GM21447 (cell line): ENCODE data around the gene SMLR1.
"Not testable (repeated sequence)": the region's sequence is repeated elsewhere in the genome, so short reads cannot be mapped to it uniquely, and the experiment has no call there.

ENCODE experiments used
- ATAC-seq: cut with Tn5 transposase; IDR thresholded peaks from one replicate; pipeline ENCODE4 v1.9.1; 2021; ENCODE audit not compliant: unreplicated experiment

Gene SMLR1

GRCh38 chr6:130827247-130828149 is at the start of gene SMLR1:
TSS of gene SMLR1 (plus strand) at chr6:130827406. CDS start at chr6:130827414, 8 bp downstream.
- no peak for ATAC-seq

DNA sequence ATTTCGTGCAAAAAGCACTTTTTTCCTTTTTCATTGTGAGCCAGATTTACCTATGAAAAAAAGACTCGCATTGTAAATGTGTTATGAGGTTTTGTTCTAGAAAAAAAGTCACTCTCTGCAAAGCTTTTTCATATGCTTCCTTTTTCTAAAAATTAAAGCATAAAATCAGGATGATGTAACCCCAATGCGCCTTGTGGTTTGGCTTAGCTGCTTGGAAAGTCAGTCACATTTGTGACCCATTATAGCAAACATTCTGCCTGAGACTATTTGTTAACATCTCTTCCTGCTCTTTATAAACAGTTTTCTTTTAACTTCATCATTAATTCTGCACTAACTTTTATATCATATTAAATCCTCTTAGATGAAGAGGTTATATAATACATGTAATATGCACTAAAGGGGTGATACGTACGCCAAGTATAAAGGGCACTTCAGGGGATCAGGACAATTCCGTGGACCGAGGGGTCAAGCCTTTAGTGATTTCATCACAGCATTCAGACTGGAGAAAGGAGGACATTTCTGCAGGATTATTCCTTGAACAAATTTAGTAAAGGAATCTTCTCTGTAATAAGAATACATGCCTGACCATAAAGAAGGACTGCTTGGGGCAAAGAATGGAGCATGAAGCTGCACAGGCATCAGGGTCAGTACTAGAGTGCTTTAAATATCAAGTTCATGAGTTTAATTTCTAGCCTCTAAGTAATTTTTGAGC is 48.1 kb upstream of the SMLR1 start:
- no peak for ATAC-seq

DNA sequence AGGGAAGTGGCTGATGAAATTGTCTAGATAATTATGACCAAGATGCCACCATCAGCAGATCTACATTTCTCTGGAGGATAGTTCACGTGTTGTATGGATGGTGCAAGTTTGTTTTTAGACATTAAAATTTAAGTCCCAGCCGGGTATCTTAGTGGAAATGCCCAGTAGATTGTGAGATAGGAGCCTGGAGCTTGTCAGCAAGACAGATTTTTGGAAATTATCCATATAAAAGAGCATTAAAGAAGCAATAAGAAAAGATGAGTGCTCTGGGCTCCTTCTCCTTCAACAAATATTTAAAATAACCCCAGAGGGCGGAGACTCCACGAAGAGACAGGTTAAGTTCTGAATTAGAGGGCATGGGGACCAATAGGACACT is 47.6 kb upstream of the SMLR1 start:
- no peak for ATAC-seq

DNA sequence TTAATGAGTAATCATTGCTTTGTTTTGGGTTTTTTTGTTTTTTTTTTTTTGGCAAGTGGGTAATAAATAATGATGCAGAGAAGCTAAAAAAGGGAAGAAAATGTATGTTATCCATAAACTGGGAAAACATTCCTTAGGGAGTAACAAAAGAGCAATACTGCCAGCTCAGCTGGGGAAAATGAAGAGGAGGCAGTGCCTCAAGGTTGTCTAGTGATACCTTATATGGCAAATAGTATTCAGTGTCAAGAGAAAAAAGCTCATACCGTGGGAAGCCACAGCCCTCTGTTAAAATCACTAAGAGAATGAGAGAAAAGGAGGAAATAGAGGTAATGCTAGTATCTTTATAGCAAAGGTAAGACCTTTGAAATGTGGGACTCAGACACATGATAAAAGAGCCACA is 47.1 kb upstream of the SMLR1 start:
- no peak for ATAC-seq

- ATAC-seq, result no peak
Observed at GRCh38 chr6:130781557-130781956, 45.6 kb upstream of the SMLR1 start.

- ATAC-seq, result no peak
Observed at GRCh38 chr6:130783416-130784107, 43.6 kb upstream of the SMLR1 start.

GRCh38 chr6:130787726-130788500 is 39.3 kb upstream of the SMLR1 start:
- no peak for ATAC-seq

DNA sequence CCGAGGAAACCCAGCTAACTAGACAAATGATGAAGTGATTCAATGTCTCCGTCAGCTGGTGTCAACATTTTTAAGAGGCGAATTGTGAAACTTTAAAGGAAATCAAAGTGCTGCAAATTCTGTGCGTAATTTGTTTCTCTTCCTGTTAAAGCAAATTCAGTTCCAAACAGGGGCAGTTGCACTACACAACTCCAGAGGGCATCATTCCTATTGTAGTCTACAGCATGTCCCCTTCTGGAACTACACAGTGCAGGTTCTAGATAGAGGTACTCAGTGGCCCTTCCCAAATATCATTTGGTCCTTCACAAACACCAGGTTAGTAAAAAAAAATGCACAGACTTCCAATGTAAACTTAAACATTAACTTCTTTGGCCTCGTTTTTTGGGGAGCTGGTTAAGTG is 38.3 kb upstream of the SMLR1 start:
- no peak for ATAC-seq

DNA sequence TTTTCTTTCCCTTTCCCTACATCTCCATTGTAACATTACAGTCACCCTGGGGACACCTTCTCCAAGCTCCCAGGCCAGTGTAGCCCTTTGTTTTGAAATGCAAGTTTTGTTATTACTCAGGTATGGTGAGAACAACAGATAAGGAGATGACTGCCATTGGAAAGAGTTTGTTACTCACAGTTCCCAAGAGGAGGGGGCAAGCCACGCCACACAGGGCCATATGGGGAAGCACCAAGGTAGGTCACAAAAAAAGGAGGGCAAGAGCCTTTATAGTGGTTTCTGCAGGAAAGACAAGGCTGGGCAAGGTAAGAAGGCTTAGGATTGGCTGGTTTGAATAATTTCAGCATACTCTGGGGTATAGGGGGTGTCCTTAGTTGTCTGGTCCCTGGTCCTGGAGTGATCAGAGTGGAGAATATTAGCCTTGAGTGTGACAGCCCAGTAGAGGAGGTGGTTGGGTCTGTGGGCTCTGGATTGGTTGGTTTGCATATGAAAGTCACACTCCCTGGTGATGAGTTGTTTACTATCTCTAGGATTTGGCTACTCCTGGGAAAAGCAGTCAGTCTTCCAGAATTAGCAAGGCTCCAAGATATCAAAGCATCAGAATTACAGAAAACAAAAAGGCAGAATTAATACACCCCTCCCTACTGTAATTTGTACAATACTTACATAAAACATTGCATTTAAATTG is 33.1 kb upstream of the SMLR1 start:
- no peak for ATAC-seq

DNA sequence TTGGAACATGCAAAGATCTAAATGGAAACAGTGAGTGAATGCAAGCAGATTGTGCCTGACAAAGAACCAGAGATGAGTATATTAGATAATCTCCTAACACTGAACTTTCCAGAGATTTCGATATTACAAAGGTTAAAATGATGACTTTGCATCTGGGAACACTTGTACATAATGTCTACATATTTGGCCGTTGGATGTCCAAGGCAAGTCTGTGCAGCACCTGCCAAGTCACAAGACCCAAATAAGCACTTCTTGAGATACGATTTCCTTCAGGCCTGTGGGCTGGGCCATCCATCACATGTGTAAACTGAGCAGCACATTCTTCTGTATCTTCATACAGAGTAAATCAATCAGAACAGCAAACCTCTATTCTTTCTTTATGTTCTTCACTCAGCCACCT is 32.5 kb upstream of the SMLR1 start:
- ATAC-seq, result no peak

DNA sequence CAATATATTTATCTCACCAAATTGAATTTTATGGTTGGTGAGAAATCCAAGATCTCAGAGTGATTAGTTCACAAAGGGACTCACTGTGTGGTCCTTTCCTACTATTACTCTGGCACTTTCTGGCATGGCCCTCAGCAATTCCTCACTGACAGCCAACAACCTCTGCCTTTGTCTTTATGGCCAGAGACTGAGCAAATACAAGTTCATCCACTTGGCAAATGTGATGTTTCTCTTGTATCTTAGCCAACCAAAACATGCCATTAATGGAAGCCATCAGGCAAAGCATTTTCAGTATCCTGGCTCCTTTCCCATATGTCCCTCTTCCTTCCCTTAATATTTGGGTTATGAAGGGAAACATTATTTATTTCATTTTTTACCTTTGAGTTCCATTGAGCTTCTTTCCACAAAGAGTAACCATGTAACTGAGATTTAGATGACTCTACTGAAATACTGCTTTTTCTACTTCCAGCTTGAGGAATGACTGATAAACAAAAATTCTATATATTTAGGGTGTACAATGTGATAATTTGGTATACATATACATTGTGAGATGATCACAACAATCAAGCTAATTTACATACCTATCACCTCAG is 30.8 kb upstream of the SMLR1 start:
- ATAC-seq, result no peak

- ATAC-seq, result no peak
Observed at GRCh38 chr6:130797061-130797460, 30.1 kb upstream of the SMLR1 start.

DNA sequence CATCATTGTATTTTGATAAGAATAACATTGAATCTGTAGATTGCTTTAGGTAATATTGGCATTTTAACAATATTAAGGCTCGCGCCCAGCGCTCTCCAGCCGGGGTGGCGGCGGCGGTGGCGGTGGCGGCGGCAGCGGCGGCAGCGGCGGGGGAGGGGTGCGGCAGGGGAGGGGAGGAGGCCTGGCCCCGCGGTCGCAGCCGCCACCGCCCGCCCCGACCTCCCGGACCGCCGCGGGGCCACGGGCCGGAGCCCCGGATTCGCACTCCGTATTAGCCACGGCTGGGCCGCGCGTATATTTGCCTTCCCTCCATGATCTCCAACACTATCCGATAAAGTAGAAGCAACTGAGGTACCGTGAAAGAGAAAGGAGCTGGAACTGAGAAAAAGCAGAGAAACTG is 25.8 kb upstream of the SMLR1 start:
- not testable (repeated sequence) for ATAC-seq

GRCh38 chr6:130810307-130811030 is 16.7 kb upstream of the SMLR1 start:
- ATAC-seq, result no peak

GRCh38 chr6:130811932-130812331 is 15.3 kb upstream of the SMLR1 start:
- no peak for ATAC-seq

- ATAC-seq, result no peak
Observed at GRCh38 chr6:130814506-130814905, 12.7 kb upstream of the SMLR1 start.

GRCh38 chr6:130815200-130816071 is 11.8 kb upstream of the SMLR1 start:
- no peak for ATAC-seq

DNA sequence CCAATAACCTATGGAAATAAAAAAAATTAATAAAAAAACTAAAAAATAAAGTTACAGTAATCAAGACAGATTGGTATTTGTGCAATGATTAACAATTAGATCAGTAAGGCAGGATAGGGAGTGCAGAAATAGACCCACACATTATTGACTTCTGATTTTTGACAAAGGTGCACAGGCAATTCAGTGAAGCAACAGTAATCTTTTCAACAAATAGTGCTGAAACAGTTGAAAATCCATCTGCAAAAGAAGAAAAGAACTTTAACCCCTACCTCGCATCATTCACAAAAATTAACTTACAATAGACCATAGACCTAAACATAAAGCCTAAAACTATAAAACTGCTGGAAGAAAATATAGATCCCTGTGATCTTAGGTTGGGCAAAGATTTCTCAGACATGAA is 4.5 kb upstream of the SMLR1 start:
- no peak for ATAC-seq
